HepG2 (cell line): ENCODE measurements around the gene C16orf89. TPM values are rescaled to one million over a fixed set of nuclear protein-coding genes. Genes with fewer than 3 reads are reported as not detected.

Experiments
- ATAC-seq: fragments of 200-7000 bp; cut with Tn5 transposase; 3 replicates; pipeline ENCODE4 v1.9.1; 2020; ENCODE audit warnings: mild to moderate bottlenecking, moderate library complexity
- BruUV-seq: library from RNA; stranded (reverse); fragments of 400-500 nt; replicated peaks from 2 replicates; lab custom pipeline; 2021; lab: Mats Ljungman, UMichigan
- CTCF ChIA-PET: fragments of 300-600 bp; formaldehyde crosslinking; extraction: SDS; loops from one replicate; lab custom pipeline; 2021; ENCODE audit warnings: low total read pairs, inconsistent platforms, low intra/inter-chr PET ratio; lab: Yijun Ruan, JAX
- POLR2A ChIA-PET: fragments of 350-600 bp; sonication (Branson Sonifier 250); formaldehyde crosslinking; loops from one replicate; lab custom pipeline; 2020; ENCODE audit warnings: antibody characterized with exemption, inconsistent platforms; lab: Yijun Ruan, JAX
- DNase-seq: peaks from one replicate; pipeline ENCODE4 v3.0.0-alpha.2; 2015; ENCODE audit warnings: low spot score
- FAIRE-seq: peaks from 3 replicates; lab custom pipeline; 2011; peaks lifted over from hg19 to GRCh38; lab: Jason Lieb, UNC
- H2AFZ ChIP-seq: one replicate; pipeline ENCODE4 v1.6.1; 2011; ENCODE audit warnings: low read length, inconsistent platforms
- H3K27ac ChIP-seq: fragments of 300-600 bp; 3 replicates; pipeline ENCODE4 v1.8.0; 2011; ENCODE audit warnings: mixed run types, mild to moderate bottlenecking, mixed read lengths, low read length, inconsistent platforms; ENCODE audit not compliant: insufficient read depth; ENCODE audit errors: extremely low read length
- H3K27me3 ChIP-seq, 2 experiments: fragments of 200-600 bp in 1 of 2; 2 replicates in 1 of 2; 3 replicates in 1 of 2; pipeline versions ENCODE4 v1.6.0 to v1.8.0; 2011; ENCODE audit warnings: low read length in 2 of 2, mild to moderate bottlenecking in 2 of 2, moderate library complexity in 2 of 2, inconsistent platforms in 1 of 2; ENCODE audit not compliant: insufficient read depth in 2 of 2, control insufficient read depth in 1 of 2
- H3K36me3 ChIP-seq, 2 experiments: fragments of 200-600 bp in 1 of 2; replicated peaks in 1 of 2; 2 replicates in 1 of 2; 3 replicates in 1 of 2; pipeline versions ENCODE4 v1.5.1 to v1.8.0; 2011; ENCODE audit warnings: low read length in 2 of 2, inconsistent platforms in 1 of 2; ENCODE audit not compliant: insufficient read depth in 2 of 2, control insufficient read depth in 1 of 2
- H3K4me1 ChIP-seq: 2 replicates; pipeline ENCODE4 v1.5.1; 2012; ENCODE audit warnings: low read length, inconsistent platforms; ENCODE audit not compliant: insufficient read depth
- H3K4me2 ChIP-seq: 2 replicates; pipeline ENCODE4 v1.6.0; 2011; ENCODE audit warnings: low read depth, low read length, inconsistent platforms
- H3K4me3 ChIP-seq, 3 experiments: fragments of 200-600 bp in 1 of 3; sonication (generic), shearing (Covaris generic) in 1 of 3; replicated peaks in 1 of 3; 2 replicates each; pipeline ENCODE4 v1.5.1; 2011 to 2016; ENCODE audit warnings: low read length in 3 of 3, inconsistent platforms in 2 of 3, low read depth in 2 of 3, mild to moderate bottlenecking in 2 of 3, control low read depth in 1 of 3, mixed read lengths in 1 of 3; ENCODE audit not compliant: insufficient read depth in 1 of 3
- H3K79me2 ChIP-seq: one replicate; pipeline ENCODE4 v1.6.1; 2011; ENCODE audit warnings: low read length, inconsistent platforms; ENCODE audit not compliant: insufficient read depth
- H3K9ac ChIP-seq: 2 replicates; pipeline ENCODE4 v1.6.0; 2011; ENCODE audit warnings: mild to moderate bottlenecking, low read depth, low read length, inconsistent platforms; ENCODE audit not compliant: insufficient read depth
- H3K9me3 ChIP-seq: 2 replicates; pipeline ENCODE4 v1.5.1; 2012; ENCODE audit warnings: mild to moderate bottlenecking, low read length
- H4K20me1 ChIP-seq: 2 replicates; pipeline ENCODE4 v1.6.0; 2011; ENCODE audit warnings: inconsistent platforms, mild to moderate bottlenecking, low read length, moderate library complexity; ENCODE audit not compliant: insufficient read depth
- ARID3A ChIP-seq: IDR thresholded peaks from 2 replicates; pipeline ENCODE4 v1.6.1; 2012; ENCODE audit warnings: low read depth, low read length, improper control_type of control experiment
- E2F2 ChIP-seq: sonication (generic); formaldehyde crosslinking; IDR thresholded peaks from 2 replicates; pipeline ENCODE4 v1.4.0; 2020; ENCODE audit warnings: missing genetic modification reagents, borderline replicate concordance
- TMF1 ChIP-seq: sonication (generic); formaldehyde crosslinking; IDR thresholded peaks from 2 replicates; pipeline ENCODE4 v1.8.1; 2022; ENCODE audit warnings: low read depth, missing genetic modification reagents
- ZNF205 ChIP-seq: IDR thresholded peaks from 2 replicates; pipeline ENCODE4 v1.6.1; 2018; ENCODE audit warnings: missing biosample characterization, missing genetic modification reagents
- ZNF512B ChIP-seq: sonication (generic); formaldehyde crosslinking; IDR thresholded peaks from 2 replicates; pipeline ENCODE4 v1.5.1; 2020; ENCODE audit warnings: missing genetic modification reagents, mild to moderate bottlenecking, borderline replicate concordance
- WGBS: methylation state at CpG from one replicate; pipeline ENCODE4 v1.1.6; 2017; ENCODE audit warnings: low lambda C conversion rate; 5-methylcytosine and 5-hydroxymethylcytosine counted together
- in situ Hi-C: cut with HindIII; loops from 2 replicates; pipeline ENCODE4 v1.10.0; 2017; ENCODE audit warnings: low pct_unique_long_range_greater_than_20kb; ENCODE audit not compliant: extremely low pct_ligation_motif_present
- intact Hi-C: fragments of 100-400 bp; cut with micrococcal nuclease; formaldehyde crosslinking; loops from one replicate; pipeline ENCODE4 v1.10.0; 2022; ENCODE audit not compliant: unreplicated experiment
- polyA plus RNA-seq, 8 experiments: library from polyadenylated mRNA; depleted of rRNA in 3 of 8; stranded (reverse) in 7 of 8; unstranded in 1 of 8; fragments of >200 nt; fragmentation: Illumina TruSeq in 4 of 8; extraction: Trizol in 4 of 8; gene quantifications; 2 replicates each; pipeline versions ENCODE4 v1.2.1 to v1.2.3, GENCODE V29; 2011 to 2016; ENCODE audit warnings: low read depth in 4 of 8, missing spikeins in 1 of 8, mixed read lengths in 1 of 8; ENCODE audit not compliant: insufficient read depth in 1 of 8
- total RNA-seq, 5 experiments: library from RNA; depleted of rRNA; stranded (reverse); fragments of >200 nt; fragmentation: Illumina TruSeq; extraction: Trizol; gene quantifications; 2 replicates each; pipeline ENCODE4 v1.2.3, GENCODE V29; 2016; ENCODE audit warnings: low read depth in 1 of 5

The C16orf89 gene
- total and polyA plus RNA-seq, 2 of the 13 experiments (the other 11 are each of a cell fraction or from before 2014, with no cell fraction given) = 1.9 to 3.4 TPM

GRCh38 chr16:5054876-5055865, 10.6 kb downstream of the C16orf89 start:
- no peak for TF ChIP-seq TMF1 (CRISPR knock-in tag)
- TF ChIP-seq ARID3A = no peak
- no peak for TF ChIP-seq E2F2 (CRISPR knock-in tag)
- no peak for TF ChIP-seq ZNF512B
- no peak for TF ChIP-seq ZNF205
- WGBS = 59% methylated on average over 15 of the region's 16 CpGs
- FAIRE-seq = no peak
- intact Hi-C loops = no loop called here
- in situ Hi-C loops = no loop called here
- CTCF ChIA-PET = interaction anchor here (1.9 kb wide), 1 partner anchor 30 kb away, joined by 5 read pairs; no protein-coding TSS in a partner anchor
- Histone ChIP-seq H3K9ac (no peak overlapping the region), H3K4me3 (no peak overlapping the region), H3K9me3 (no peaks in the 10 kb centered on the region), H3K79me2 (no peaks in the 10 kb centered on the region), H4K20me1 (no peaks in the 10 kb centered on the region), H2AFZ (no peak overlapping the region), H3K27ac (no peak overlapping the region), H3K27me3 (peaks cover 0 to 2% of the 10 kb centered on the region in 2 experiments; a peak in 1 of 5 replicates), H3K36me3 (no peaks in the 10 kb centered on the region), H3K4me1 (0 out of 2 replicates have a peak, but pooled peaks cover 5% of the 10 kb centered on the region), H3K4me2 (no peak overlapping the region)
- no peak for ATAC-seq
- no TSS peak for BruUV-seq
- no peak for DNase-seq
- POLR2A ChIA-PET = no interaction called here
